IMR-90 (cell line): ENCODE data around the gene HSPB7. TPM values are rescaled to one million over a fixed set of nuclear protein-coding genes. Genes with fewer than 3 reads are reported as not detected.

Source experiments
- ATAC-seq: fragments of 200-7000 bp; cut with Tn5 transposase; 2 replicates; pipeline ENCODE4 v1.9.1; 2020; ENCODE audit warnings: low read depth, mild to moderate bottlenecking, moderate library complexity
- BruUV-seq: library from RNA; stranded (reverse); fragments of 400-500 nt; replicated peaks from 2 replicates; lab custom pipeline; 2021; lab: Mats Ljungman, UMichigan
- CTCF ChIA-PET: fragments of 300-600 bp; formaldehyde crosslinking; extraction: SDS; loops from one replicate; lab custom pipeline; 2021; ENCODE audit warnings: antibody characterized with exemption; lab: Yijun Ruan, JAX
- POLR2A ChIA-PET: fragments of 300-600 bp; sonication (Branson Sonifier 250); formaldehyde crosslinking; loops from one replicate; lab custom pipeline; 2022; ENCODE audit warnings: antibody characterized with exemption; ENCODE audit not compliant: unreplicated experiment; lab: Charles Lee
- DNase-seq: peaks from one replicate; pipeline ENCODE4 v3.0.0; 2013
- H2AFZ ChIP-seq: replicated peaks from 2 replicates; pipeline ENCODE3; 2013; ENCODE audit warnings: low read length, mild to moderate bottlenecking; ENCODE audit not compliant: poor library complexity
- H2AK5ac ChIP-seq: 2 replicates; pipeline ENCODE4 v1.6.1; 2013; ENCODE audit warnings: low read depth, low read length, inconsistent platforms
- H2AK9ac ChIP-seq: replicated peaks from 2 replicates; pipeline ENCODE3; 2013; ENCODE audit warnings: mild to moderate bottlenecking, low read depth, low read length, moderate library complexity; ENCODE audit not compliant: poor library complexity
- H2BK120ac ChIP-seq: 2 replicates; pipeline ENCODE4 v1.6.1; 2013; ENCODE audit warnings: low read depth, low read length, inconsistent platforms
- H2BK15ac ChIP-seq: 3 replicates; pipeline ENCODE4 v1.6.1; 2013; ENCODE audit warnings: low read depth, low read length, inconsistent platforms
- H2BK20ac ChIP-seq: 2 replicates; pipeline ENCODE4 v1.6.1; 2013; ENCODE audit warnings: low read depth, mild to moderate bottlenecking, inconsistent platforms, low read length, moderate library complexity
- H2BK5ac ChIP-seq: 2 replicates; pipeline ENCODE4 v1.6.1; 2013; ENCODE audit warnings: mild to moderate bottlenecking, low read depth, low read length, inconsistent platforms; ENCODE audit not compliant: poor library complexity, severe bottlenecking
- H3K14ac ChIP-seq: replicated peaks from 2 replicates; pipeline ENCODE4 v1.6.1; 2013; ENCODE audit warnings: low read depth, low read length, inconsistent platforms
- H3K18ac ChIP-seq: 2 replicates; pipeline ENCODE4 v1.6.1; 2013; ENCODE audit warnings: low read depth, low read length, control low read depth
- H3K23ac ChIP-seq: 2 replicates; pipeline ENCODE4 v1.6.1; 2013; ENCODE audit warnings: low read depth, low read length, inconsistent platforms
- H3K27ac ChIP-seq: 2 replicates; pipeline ENCODE4 v1.5.1; 2013; ENCODE audit warnings: mild to moderate bottlenecking, control low read depth, low read length; ENCODE audit not compliant: insufficient read depth
- H3K27me3 ChIP-seq: 2 replicates; pipeline ENCODE4 v1.6.1; 2013; ENCODE audit warnings: low read length; ENCODE audit not compliant: control insufficient read depth, insufficient read depth
- H3K36me3 ChIP-seq: 2 replicates; pipeline ENCODE4 v1.6.1; 2013; ENCODE audit warnings: low read length, mixed read lengths; ENCODE audit not compliant: control insufficient read depth, insufficient read depth
- H3K4ac ChIP-seq: 2 replicates; pipeline ENCODE4 v1.6.1; 2013; ENCODE audit warnings: low read depth, low read length, inconsistent platforms
- H3K4me1 ChIP-seq: 2 replicates; pipeline ENCODE4 v1.6.1; 2013; ENCODE audit warnings: low read length, mixed read lengths; ENCODE audit not compliant: control insufficient read depth, insufficient read depth
- H3K4me2 ChIP-seq: 2 replicates; pipeline ENCODE4 v1.6.1; 2013; ENCODE audit warnings: low read depth, mild to moderate bottlenecking, control low read depth, low read length, moderate library complexity
- H3K4me3 ChIP-seq: 2 replicates; pipeline ENCODE4 v1.5.1; 2013; ENCODE audit warnings: low read depth, mild to moderate bottlenecking, control low read depth, low read length, moderate library complexity; ENCODE audit not compliant: insufficient read depth
- H3K56ac ChIP-seq: 2 replicates; pipeline ENCODE4 v1.6.1; 2013; ENCODE audit warnings: low read length, inconsistent platforms; ENCODE audit not compliant: insufficient read depth; ENCODE audit errors: extremely low read depth
- H3K79me1 ChIP-seq, 2 experiments: 2 replicates each; pipeline ENCODE4 v1.6.1; 2013; ENCODE audit warnings: low read length in 2 of 2, inconsistent platforms in 1 of 2, low read depth in 1 of 2
- H3K9ac ChIP-seq: 2 replicates; pipeline ENCODE4 v1.6.1; 2013; ENCODE audit warnings: low read depth, low read length, control low read depth
- H3K9me1 ChIP-seq: 2 replicates; pipeline ENCODE4 v1.6.1; 2013; ENCODE audit warnings: low read length, inconsistent platforms; ENCODE audit not compliant: insufficient read depth
- H3K9me3 ChIP-seq: 2 replicates; pipeline ENCODE4 v1.6.1; 2013; ENCODE audit warnings: low read length; ENCODE audit not compliant: control insufficient read depth, insufficient read depth
- H4K20me1 ChIP-seq: 2 replicates; pipeline ENCODE4 v1.6.1; 2013; ENCODE audit warnings: low read length, inconsistent platforms; ENCODE audit not compliant: insufficient read depth
- H4K5ac ChIP-seq: 2 replicates; pipeline ENCODE4 v1.6.1; 2013; ENCODE audit warnings: mild to moderate bottlenecking, low read depth, low read length, control low read depth
- H4K8ac ChIP-seq, 2 experiments: 2 replicates each; pipeline ENCODE4 v1.6.1; 2013; ENCODE audit warnings: low read depth in 2 of 2, low read length in 2 of 2, control low read depth in 1 of 2, inconsistent platforms in 1 of 2
- H4K91ac ChIP-seq: 2 replicates; pipeline ENCODE4 v1.6.1; 2013; ENCODE audit warnings: low read depth, low read length, inconsistent platforms; ENCODE audit not compliant: insufficient read depth
- BHLHE40 ChIP-seq: fragments of 150-350 bp; IDR thresholded peaks from 2 replicates; pipeline ENCODE4 v1.6.1; 2016; ENCODE audit warnings: mild to moderate bottlenecking, low read depth, low read length
- CEBPB ChIP-seq: IDR thresholded peaks from 2 replicates; pipeline ENCODE4 v1.6.1; 2012; ENCODE audit warnings: low read depth, low read length, improper control_type of control experiment
- CHD1 ChIP-seq: IDR thresholded peaks from 2 replicates; pipeline ENCODE4 v1.6.1; 2012; ENCODE audit warnings: low read depth, low read length, improper control_type of control experiment
- CTCF ChIP-seq: conservative IDR thresholded peaks from 2 replicates; pipeline ENCODE4 v1.5.1; 2012; ENCODE audit warnings: mild to moderate bottlenecking, low read depth, low read length, improper control_type of control experiment
- ELK1 ChIP-seq: fragments of 150-350 bp; IDR thresholded peaks from 2 replicates; pipeline ENCODE4 v1.6.1; 2016; ENCODE audit warnings: low read depth, mild to moderate bottlenecking, low read length, moderate library complexity, borderline replicate concordance
- FOS ChIP-seq: fragments of 150-350 bp; IDR thresholded peaks from 2 replicates; pipeline ENCODE4 v1.6.1; 2016; ENCODE audit warnings: low read depth, low read length
- MAFK ChIP-seq: IDR thresholded peaks from 2 replicates; pipeline ENCODE4 v1.6.1; 2012; ENCODE audit warnings: low read depth, low read length, improper control_type of control experiment
- MAZ ChIP-seq: IDR thresholded peaks from 2 replicates; pipeline ENCODE4 v1.6.1; 2012; ENCODE audit warnings: low read depth, mild to moderate bottlenecking, low read length, improper control_type of control experiment, moderate library complexity, borderline replicate concordance
- MXI1 ChIP-seq: IDR thresholded peaks from 2 replicates; pipeline ENCODE4 v1.6.1; 2012; ENCODE audit warnings: low read depth, mild to moderate bottlenecking, low read length, moderate library complexity, borderline replicate concordance
- NFE2L2 ChIP-seq: fragments of 150-350 bp; IDR thresholded peaks from 2 replicates; pipeline ENCODE4 v1.6.1; 2016; ENCODE audit warnings: low read depth, mild to moderate bottlenecking, low read length
- POLR2A ChIP-seq: IDR thresholded peaks from 2 replicates; pipeline ENCODE4 v1.6.1; 2012; ENCODE audit warnings: mild to moderate bottlenecking, low read depth, low read length
- RAD21 ChIP-seq: IDR thresholded peaks from 2 replicates; pipeline ENCODE4 v1.6.1; 2012; ENCODE audit warnings: low read length, improper control_type of control experiment
- RCOR1 ChIP-seq: IDR thresholded peaks from 2 replicates; pipeline ENCODE4 v1.6.1; 2012; ENCODE audit warnings: mild to moderate bottlenecking, low read length, improper control_type of control experiment; ENCODE audit not compliant: insufficient replicate concordance
- RFX5 ChIP-seq: IDR thresholded peaks from 2 replicates; pipeline ENCODE4 v1.8.0; 2012; ENCODE audit warnings: low read depth, mild to moderate bottlenecking, low read length, moderate library complexity
- SMC3 ChIP-seq: fragments of 150-350 bp; IDR thresholded peaks from 2 replicates; pipeline ENCODE4 v1.6.1; 2016; ENCODE audit warnings: low read depth, mild to moderate bottlenecking, antibody characterized with exemption, low read length, moderate library complexity
- WGBS, 2 experiments: methylation state at CpG; one replicate each; pipeline versions ENCODE4 v1.1.5 to v1.1.7; 2013; ENCODE audit warnings: missing lambda C conversion rate in 2 of 2; ENCODE audit not compliant: insufficient read length in 1 of 2; ENCODE audit errors: extremely low coverage in 2 of 2; 5-methylcytosine and 5-hydroxymethylcytosine counted together
- dilution Hi-C: fragments of 300-500 bp; cut with HindIII; formaldehyde crosslinking; loops from one replicate; pipeline ENCODE4 v1.14.3; 2018; ENCODE audit warnings: low sequenced_read_pairs; ENCODE audit not compliant: unreplicated experiment
- in situ Hi-C: fragments of 300-500 bp; cut with MboI; formaldehyde crosslinking; loops from 3 replicates; pipeline ENCODE4 v1.14.3; 2019; ENCODE audit warnings: low sequenced_read_pairs, inconsistent platforms, mixed read lengths
- intact Hi-C: fragments of 100-400 bp; cut with micrococcal nuclease; formaldehyde crosslinking; loops from 2 replicates; pipeline ENCODE4 v1.10.0; 2022
- polyA plus RNA-seq, 3 experiments: library from polyadenylated mRNA; depleted of rRNA; stranded (reverse); fragments of >200 nt; gene quantifications; 2 replicates each; pipeline ENCODE4 v1.2.3, GENCODE V29; 2012; ENCODE audit warnings: low replicate concordance in 1 of 3
- total RNA-seq: library from RNA; depleted of rRNA; stranded (reverse); fragments of >200 nt; gene quantifications from 2 replicates; pipeline ENCODE4 v1.2.3, GENCODE V29; 2012
- TF ChIP-seq, protein P1 (sequence below): fragments of 150-350 bp; IDR thresholded peaks from 2 replicates; pipeline ENCODE4 v1.6.1; 2017; ENCODE audit warnings: mild to moderate bottlenecking, antibody characterized with exemption, low read length, low read depth

The HSPB7 gene
- total and polyA plus RNA-seq, 2 of the 4 experiments (the other 2 are of a cell fraction) = 0.54 to 3.0 TPM

DNA sequence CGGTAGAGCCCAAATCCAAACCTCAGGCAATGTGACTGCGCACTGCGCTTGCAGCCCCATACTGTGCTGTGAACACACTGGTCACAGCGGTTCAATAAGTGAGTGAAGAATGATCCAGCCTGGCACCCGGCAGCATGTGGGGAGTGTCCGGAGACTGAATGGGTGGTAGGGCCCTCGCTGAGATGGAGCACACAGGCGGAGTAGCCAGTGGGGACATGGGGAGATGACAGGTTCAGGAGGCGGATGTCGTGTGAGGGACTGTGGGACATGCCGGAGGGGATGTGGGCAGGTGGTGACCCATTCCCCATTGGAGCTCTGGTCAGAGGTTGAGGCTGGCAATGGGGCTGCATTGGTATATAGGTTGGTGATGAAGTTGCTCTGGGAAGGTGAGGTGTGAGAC, 8.2 kb downstream of the HSPB7 start:
- Histone ChIP-seq H3K23ac (no peak overlapping the region), H3K27ac (no peak overlapping the region), H3K9ac (no peak overlapping the region), H2BK20ac (no peak overlapping the region), H3K36me3 (no peaks in the 10 kb centered on the region), H2BK15ac (no peak overlapping the region), H2BK5ac (no peak overlapping the region), H3K79me1 (no peaks in the 10 kb centered on the region), H2BK120ac (no peak overlapping the region), H4K91ac (no peak overlapping the region), H3K56ac (no peak overlapping the region), H4K8ac (no peak overlapping the region), H3K18ac (no peak overlapping the region), H3K9me1 (no peaks in the 10 kb centered on the region; the same call in 1 of the 2 replicates), H3K9me3 (no peaks in the 10 kb centered on the region), H3K27me3 (peaks cover 2% of the 10 kb centered on the region; the same call in 1 of the 2 replicates), H3K4me1 (peaks cover 9% of the 10 kb centered on the region), H4K20me1 (0 out of 2 replicates have a peak, but pooled peaks cover 4% of the 10 kb centered on the region), H4K5ac (no peak overlapping the region), H2AK5ac (no peak overlapping the region), H3K14ac (no peak overlapping the region), H2AK9ac (no peak overlapping the region), H3K4me2 (no peak overlapping the region), H3K4ac (no peak overlapping the region), H2AFZ (no peak overlapping the region), H3K4me3 (no peak overlapping the region)
- WGBS, 2 experiments = 84% methylated on average over 9 of the region's 11 CpGs; no CpG with 5 or more reads in 1 of the 2 experiments
- DNase-seq = no peak
- intact Hi-C loops = loop anchor here (1.0 to 5.0 kb wide), 3 partner anchors 23 to 217 kb away; no protein-coding TSS in a partner anchor
- no TSS peak for BruUV-seq
- ChIA-PET CTCF (interaction anchor here (0.8 kb wide), 1 partner anchor 232 kb away, joined by 3 read pairs; no protein-coding TSS in a partner anchor), POLR2A (no interaction called here)
- TF ChIP-seq MXI1 (no peak), MAFK (no peak), BHLHE40 (no peak), FOS (no peak), POLR2A (no peak), ELK1 (no peak), CEBPB (no peak), SMC3 (no peak), MAZ (no peak), NFE2L2 (no peak), CHD1 (no peak), RAD21 (no peak), RFX5 (no peak), RCOR1 (no peak), CTCF (no peak)
- TF ChIP-seq, protein P1, sequence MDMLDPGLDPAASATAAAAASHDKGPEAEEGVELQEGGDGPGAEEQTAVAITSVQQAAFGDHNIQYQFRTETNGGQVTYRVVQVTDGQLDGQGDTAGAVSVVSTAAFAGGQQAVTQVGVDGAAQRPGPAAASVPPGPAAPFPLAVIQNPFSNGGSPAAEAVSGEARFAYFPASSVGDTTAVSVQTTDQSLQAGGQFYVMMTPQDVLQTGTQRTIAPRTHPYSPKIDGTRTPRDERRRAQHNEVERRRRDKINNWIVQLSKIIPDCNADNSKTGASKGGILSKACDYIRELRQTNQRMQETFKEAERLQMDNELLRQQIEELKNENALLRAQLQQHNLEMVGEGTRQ = no peak
- no peak for ATAC-seq
- in situ Hi-C loops = no loop called here
- dilution Hi-C loops = no loop called here
